Measurements from ENCODE around the gene PCDHGA1. TPM values are rescaled to one million over a fixed set of nuclear protein-coding genes. Genes with fewer than 3 reads are reported as not detected.
"Not testable (repeated sequence)": the region's sequence is repeated elsewhere in the genome, so short reads cannot be mapped to it uniquely, and the experiment has no call there.

Gene PCDHGA1
- total RNA-seq, 1 donor from 2014 or later: 1.5 TPM

- Histone ChIP-seq H3K9ac (no peak within 1 kb of the TSS), H3K4me3 (no peak within 1 kb of the TSS), H2AFZ (replicated peaks) (no peak within 1 kb of the TSS), H3K27me3 (no peaks in the 10 kb centered on the region), H3K4me2 (no peak within 1 kb of the TSS), H3K79me2 (ENCODE audit: low read depth) (no peaks in the 10 kb centered on the region), H3K4me1 (no peaks in the 10 kb centered on the region), H4K20me1 (ENCODE audit: low read depth) (no peaks in the 10 kb centered on the region), H3K36me3 (no peaks in the 10 kb centered on the region), H3K27ac (no peak within 1 kb of the TSS), H3F3A (ENCODE audit: low read depth) (no peaks in the 10 kb centered on the region), H3K9me3 (ENCODE audit: low read depth) (peaks cover 3% of the 10 kb centered on the region)
- no peak within 1 kb of the TSS for H3K4me3 Mint-ChIP-seq
- H3K9me3 Mint-ChIP-seq: peaks cover 53% of the 10 kb centered on the region
- no peak within 1 kb of the TSS for H3K27ac Mint-ChIP-seq
- H3K27me3 Mint-ChIP-seq (ENCODE audit: insufficient read depth, low read depth): peaks cover 9% of the 10 kb centered on the region
- no peaks in the 10 kb centered on the region for H3K4me1 Mint-ChIP-seq
- H3K36me3 Mint-ChIP-seq: peaks cover 4% of the 10 kb centered on the region
- TF ChIP-seq EZH2phosphoT487 (IDR thresholded peaks at IDR 0.05) (no peak), CTCF (IDR thresholded peaks at IDR 0.05) (no peak), EZH2 (IDR thresholded peaks at IDR 0.05) (no peak)
- DNase-seq (ENCODE audit: low spot score): no peak
These were observed 43.5 kb downstream of the PCDHGA1 start, which contains the start of gene PCDHGA6 for GRCh38 chr5:141373673-141374317. Gene PCDHGA6 (plus strand): TSS chr5:141373891. CDS start chr5:141374084, 193 bp downstream.

- Histone ChIP-seq H3K4me3 (no peak overlapping the region), H3K27me3 (no peaks in the 10 kb centered on the region), H4K20me1 (ENCODE audit: low read depth) (no peaks in the 10 kb centered on the region), H3K4me1 (no peaks in the 10 kb centered on the region), H3K9ac (no peak overlapping the region), H3K79me2 (ENCODE audit: low read depth) (no peaks in the 10 kb centered on the region), H2AFZ (replicated peaks) (no peak overlapping the region), H3K27ac (no peak overlapping the region), H3F3A (ENCODE audit: low read depth) (no peaks in the 10 kb centered on the region), H3K4me2 (no peak overlapping the region), H3K9me3 (ENCODE audit: low read depth) (peaks cover 3% of the 10 kb centered on the region), H3K36me3 (no peaks in the 10 kb centered on the region)
- H3K4me3 Mint-ChIP-seq: no peak overlapping the region
- peaks cover 50% of the 10 kb centered on the region for H3K9me3 Mint-ChIP-seq
- H3K27ac Mint-ChIP-seq: no peak overlapping the region
- H3K36me3 Mint-ChIP-seq: peaks cover 4% of the 10 kb centered on the region
- H3K4me1 Mint-ChIP-seq: no peaks in the 10 kb centered on the region
- no peak for TF ChIP-seq CTCF (IDR thresholded peaks at IDR 0.05)
- TF ChIP-seq EZH2 (IDR thresholded peaks at IDR 0.05): no peak
- TF ChIP-seq EZH2phosphoT487 (IDR thresholded peaks at IDR 0.05): no peak
- peaks cover 9% of the 10 kb centered on the region for H3K27me3 Mint-ChIP-seq (ENCODE audit: insufficient read depth, low read depth)
- DNase-seq (ENCODE audit: low spot score): no peak
These were observed 44.3 kb downstream of the PCDHGA1 start for GRCh38 chr5:141374627-141375026.

- H3K36me3 Mint-ChIP-seq; H3K27ac Mint-ChIP-seq; H3K4me3 Mint-ChIP-seq; H3K4me1 Mint-ChIP-seq; DNase-seq (ENCODE audit: low spot score); H3F3A ChIP-seq (ENCODE audit: low read depth); H3K36me3 ChIP-seq; H3K27me3 Mint-ChIP-seq (ENCODE audit: insufficient read depth, low read depth); H3K4me3 ChIP-seq; H3K4me2 ChIP-seq; H3K4me1 ChIP-seq; H3K79me2 ChIP-seq (ENCODE audit: low read depth); H3K9me3 ChIP-seq (ENCODE audit: low read depth); H3K27me3 ChIP-seq; H4K20me1 ChIP-seq (ENCODE audit: low read depth); H2AFZ ChIP-seq (replicated peaks); H3K9ac ChIP-seq; H3K27ac ChIP-seq: not testable (repeated sequence)
- H3K9me3 Mint-ChIP-seq: peaks cover 48% of the 10 kb centered on the region
These were observed 45.3 kb downstream of the PCDHGA1 start for GRCh38 chr5:141375444-141376155.
